ENCODE data around the gene MACROD1.

MACROD1 gene

DNA sequence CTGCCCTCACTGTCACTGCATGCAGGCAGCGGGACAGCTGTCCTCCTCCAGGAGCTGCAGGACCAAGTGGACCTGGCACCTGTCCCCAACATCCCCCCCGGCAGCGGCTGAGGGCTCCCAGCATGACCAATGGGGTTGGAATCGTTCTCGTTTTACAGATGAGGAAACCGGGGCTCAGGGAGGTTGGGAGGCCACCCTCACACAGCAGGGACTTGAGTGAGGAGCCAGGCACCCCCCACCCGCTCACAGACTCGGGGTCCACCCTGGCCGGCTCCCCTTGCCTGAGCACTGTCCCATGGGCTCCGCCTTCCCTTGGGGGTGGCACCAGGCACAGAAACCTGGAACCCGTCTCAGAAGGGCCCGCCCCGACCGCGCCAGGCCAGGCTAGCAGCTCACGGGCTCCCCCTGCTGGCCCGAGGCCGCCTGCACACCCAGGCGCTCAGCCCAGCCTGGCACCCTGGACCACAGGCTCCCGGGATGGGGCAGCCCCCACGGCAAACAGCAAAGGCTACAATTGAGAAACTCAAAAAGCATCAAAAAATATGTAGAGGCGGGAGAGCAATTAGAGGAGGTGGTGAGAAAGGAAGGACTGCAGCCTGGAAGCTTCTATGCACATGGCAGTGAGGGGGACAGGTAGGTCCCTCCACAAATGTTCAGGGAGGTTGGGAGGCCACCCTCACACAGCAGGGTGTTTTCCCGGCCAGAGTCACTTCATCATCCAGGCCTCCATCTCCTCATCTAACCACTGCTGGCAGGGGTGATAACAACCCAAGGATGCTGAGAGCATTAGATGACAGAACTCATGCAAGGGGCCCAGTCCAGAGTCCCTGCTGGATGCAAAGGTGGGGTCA lies 12.8 kb downstream of the MACROD1 start:
- DNase-seq (ENCODE audit: low read depth), result peak; percentile 56

DNA sequence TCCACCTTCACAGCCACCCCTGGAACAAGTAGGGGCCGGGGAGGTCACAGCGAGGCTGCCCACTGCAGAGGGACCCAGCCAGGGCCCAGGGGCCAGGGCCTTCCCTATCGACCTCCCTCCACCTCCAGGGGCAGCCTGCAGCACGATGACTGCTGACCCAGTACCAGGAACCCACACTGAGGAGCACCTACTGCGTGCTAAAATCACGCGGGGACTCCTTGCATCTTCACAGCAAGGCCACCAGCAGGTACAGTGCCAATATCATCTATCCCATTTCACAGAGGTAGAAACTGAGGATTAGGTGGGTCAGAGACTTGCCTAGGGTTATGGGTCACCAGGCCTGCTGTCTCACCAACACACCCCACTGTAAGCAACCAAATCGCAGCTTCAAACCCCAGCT lies 14.6 kb downstream of the MACROD1 start:
- no peak for DNase-seq (ENCODE audit: low read depth)

DNA sequence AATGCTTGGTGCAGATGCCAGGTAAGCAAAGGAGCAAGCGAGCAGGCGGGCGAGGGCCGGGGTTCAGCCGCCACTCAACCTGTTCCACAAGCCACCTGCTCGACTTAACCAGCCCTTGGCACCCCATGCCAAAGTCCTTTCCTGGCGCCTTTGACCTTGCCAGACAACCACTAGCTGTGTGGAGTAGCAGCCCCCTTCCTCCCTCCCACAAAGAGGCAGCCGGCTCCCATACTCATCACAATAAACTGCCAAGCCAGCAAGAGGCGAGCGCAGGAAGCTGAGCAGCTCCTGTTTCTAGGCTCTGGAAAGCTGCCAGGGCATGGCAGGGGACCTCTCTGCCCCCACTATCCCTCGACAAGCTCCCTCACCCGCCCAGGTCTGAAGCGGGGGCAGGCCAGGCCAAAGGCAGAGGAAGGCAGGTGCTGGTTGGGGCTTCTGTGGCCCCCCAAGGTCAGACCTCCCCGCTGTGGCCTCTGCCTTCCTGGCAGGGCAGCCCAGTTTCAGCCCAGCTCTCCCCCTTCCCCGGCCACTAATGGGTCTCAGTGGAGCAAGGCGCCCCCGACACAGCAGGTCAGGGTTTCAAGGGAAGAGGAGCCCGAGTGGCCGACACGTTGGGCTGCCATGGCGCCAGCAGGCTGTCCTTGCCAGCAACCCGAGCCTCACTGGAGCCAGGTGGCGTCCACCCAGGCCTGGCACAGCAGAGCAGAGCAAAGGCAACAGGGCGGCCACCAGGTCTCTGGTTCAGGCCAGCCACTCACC lies 15.3 kb downstream of the MACROD1 start:
- no peak for DNase-seq (ENCODE audit: low read depth)

DNA sequence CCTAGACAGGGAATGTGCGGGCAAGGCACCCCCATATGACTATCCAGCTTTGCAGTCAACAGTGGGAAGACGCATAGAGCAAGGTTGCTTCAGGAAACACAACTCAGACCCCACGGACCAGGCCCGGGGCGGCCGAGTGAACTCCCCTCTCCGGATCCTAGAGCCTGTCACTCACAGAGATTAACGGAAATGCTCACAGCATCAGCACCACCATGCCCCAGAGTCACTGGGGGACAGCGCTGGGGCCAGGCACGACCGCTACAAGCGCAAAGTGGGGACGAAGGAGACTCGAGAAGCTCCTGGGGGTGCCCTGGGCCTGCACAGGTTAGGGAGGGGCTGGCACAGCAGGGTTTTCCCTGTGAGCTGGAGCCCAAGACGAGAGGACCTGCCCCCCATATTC lies 15.9 kb downstream of the MACROD1 start:
- DNase-seq (ENCODE audit: low read depth), result no peak

DNA sequence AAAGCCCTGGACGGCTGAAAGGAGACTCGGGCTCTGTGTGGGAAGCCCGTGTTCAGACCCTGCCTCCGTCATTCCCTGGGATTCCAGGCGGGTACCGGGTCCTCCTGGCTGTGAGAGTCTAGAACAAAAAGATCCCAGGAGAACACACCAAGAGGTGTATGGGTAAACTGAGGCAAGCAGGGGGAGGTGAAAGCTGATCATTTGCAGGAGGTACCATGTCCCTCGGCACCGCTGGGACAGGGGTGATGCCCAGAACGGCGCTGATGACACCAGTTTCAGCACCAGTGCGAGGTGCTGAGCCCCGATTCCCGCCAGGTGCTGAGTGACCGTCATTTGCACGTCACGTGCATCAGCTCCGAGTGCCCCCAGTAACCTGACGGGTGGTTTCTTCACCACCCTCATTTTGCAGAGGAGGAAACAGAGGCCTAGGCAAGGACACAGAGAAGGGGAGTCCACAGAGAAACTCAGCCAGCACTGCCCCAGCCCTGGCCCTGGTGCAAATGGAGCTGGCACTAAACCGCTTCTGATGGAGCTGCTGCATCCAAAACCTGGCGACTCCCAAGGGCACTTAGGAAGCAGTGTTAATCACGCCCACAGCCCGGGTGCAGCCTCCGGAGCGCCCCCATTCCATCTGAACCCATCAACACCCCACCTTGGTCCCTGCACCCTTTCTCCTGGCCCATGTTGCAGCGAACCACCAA lies 16.8 kb downstream of the MACROD1 start:
- DNase-seq (ENCODE audit: low read depth), result no peak

DNA sequence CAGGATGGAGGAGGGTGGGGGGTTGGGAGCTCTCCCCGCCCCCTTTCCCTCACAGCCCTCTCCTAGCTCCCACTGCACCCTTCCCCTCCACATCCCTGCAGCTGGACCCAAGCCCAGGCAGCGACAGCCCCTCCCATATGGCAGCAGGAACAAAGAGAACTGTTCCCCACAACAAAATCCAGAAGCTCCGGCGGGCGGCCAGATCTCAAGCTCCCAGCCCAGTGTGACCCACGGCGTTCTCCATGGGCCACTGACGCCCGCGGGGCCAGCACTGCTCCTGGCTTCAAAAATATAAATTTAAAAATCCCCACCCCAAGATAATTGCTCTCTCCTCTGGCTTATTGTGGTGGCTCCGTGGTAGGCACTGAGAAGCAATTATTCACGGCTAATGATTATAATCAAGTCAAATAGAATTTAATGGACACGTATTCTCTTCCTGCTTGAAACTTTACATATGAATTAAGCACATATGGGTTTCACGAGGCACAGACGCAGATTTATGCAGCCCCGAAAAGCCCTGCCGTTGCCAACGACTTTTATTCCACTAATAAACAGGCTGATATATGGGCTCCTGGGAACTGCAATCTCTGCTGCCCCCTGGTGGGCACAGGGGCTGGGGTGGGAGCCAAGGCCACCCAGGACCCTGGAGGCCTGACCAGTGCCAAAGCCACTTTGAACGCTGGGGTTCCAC lies 17.5 kb downstream of the MACROD1 start:
- DNase-seq (ENCODE audit: low read depth), result peak; percentile 59

DNA sequence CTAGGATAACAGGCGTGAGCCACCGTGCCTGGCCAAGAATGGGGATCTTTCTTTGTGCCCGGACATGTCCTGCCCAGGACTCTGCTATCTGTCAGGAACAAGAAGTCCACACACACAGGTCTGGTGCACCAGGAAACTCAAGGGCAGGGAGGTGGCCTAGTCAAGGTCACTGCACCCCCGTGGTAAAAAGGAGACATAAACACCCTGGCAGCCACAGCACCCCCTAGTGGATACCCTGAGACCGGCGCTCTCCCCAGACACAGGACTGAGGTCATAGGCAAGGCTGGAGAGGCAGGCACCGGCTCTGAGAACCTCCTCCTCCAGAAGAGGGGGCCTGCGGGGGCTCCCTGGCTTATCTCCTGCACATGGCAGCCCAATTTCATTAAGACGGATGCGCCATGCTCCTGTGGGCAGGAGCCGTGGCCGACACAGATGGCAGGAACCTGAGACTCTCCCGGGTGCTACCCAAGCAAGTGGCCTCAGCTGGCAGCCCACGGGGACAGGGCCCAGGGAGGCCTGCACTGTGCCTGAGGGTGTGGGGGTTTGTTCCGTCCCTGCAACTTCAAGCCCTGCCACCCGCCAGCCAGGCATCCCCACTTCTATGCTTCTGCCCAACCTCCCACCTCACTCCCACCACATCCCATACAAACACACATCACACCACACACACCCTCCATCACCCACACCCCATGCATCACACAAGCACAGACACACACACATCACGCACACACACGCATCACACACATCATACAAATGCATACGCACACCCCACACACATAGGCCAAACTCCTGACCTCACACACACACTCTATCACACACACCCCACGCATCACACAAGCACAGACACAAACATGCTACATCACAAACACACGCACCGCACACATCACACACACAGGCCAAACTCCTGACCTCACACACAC lies 19.6 kb downstream of the MACROD1 start:
- DNase-seq (ENCODE audit: low read depth), result peak; percentile 45

DNA sequence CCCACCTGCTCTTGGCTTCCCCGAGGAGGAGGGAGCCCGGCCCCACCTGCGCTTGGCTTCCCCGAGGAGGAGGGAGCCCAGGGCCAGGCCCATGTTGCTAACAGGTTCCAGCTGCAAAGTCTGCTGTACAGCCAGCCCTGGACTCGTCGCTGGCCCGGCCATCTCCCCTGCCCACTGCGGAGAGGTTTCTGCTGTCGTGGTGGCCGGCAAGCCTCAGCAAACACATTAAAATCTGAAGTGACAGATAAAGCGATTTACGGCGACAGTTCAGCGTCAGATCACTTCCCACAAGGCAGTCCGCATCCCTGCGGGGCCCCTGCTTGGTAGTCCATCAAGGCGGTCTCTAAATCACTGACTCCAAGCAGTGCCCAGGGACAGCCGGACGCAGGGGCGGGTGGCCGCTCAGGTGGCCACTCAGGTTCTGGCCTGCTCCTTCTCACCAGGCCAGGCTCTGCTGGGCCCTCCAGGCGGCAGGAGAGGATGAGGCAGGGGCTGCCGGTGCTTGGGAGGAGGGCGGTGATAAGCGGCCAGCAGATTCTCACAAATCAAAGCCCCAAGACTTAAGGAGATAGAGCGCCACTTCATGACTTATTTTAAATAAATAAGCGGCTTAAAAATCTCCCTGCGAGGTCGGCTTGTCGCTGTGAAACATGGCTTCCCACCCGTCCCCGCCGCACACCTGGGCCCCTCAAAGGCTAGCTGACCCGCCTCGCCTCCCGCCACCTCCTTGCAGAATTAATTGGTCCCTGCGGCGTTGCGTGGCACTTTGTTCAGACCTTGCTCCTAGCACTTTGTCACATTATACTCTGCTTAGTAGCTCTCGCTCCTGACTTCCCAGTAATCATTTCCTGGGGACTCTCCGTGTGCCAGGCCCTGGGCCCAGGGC lies 21.1 kb downstream of the MACROD1 start:
- DNase-seq (ENCODE audit: low read depth), result no peak

DNA sequence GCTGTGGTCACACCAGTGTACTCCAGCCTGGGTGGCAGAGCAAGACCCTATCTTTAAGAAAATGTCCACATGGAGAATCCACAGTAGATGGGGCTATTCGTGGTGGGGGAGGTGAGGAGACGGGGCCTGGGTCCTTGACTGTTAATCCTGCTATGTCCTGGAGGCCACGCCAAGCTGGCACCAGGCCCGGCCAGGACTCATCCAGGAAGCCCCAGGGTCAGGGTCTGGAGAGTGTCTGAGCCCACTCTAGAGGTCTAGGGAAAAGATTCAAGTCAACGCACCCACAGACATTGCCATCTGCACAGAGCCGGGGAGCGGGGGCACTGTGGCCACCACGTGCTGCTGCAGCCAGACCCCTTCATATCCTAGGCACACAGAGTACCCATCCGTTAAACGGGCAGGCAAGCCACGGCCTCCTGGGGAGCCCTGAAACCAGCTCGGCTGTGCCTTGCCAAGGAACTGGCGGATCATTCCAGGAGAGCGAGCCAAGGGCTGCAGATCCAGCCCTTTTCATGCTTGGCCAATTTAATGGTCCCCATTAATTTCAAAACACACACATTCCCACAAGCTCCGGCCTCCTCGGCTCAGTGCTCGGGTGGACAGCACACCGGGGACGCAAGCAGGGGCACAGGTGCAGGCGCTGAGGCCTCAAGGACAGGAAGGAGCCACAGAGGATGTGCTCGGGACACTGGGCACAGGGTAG lies 24.7 kb downstream of the MACROD1 start:
- no peak for DNase-seq (ENCODE audit: low read depth)

DNA sequence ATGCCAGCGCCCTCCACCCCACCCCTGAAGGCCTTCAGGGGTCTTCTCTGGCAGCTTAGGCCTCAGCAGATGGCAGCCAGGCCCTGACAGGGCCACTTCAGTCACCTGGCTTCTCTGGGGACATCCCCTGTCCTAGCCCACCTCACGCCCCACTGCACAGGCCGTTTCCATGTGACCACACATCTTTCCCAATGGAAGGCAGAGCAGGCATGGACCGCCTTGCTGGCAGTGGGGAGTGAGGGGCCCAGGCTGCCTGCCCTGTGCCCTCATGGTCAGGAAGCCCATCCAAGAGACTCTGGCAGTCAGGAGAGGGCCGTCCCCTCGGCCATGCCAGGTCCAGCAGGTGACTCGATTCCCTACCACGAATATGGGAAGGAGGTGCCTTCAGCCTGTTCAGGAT lies 25.8 kb downstream of the MACROD1 start:
- DNase-seq (ENCODE audit: low read depth), result no peak

DNA sequence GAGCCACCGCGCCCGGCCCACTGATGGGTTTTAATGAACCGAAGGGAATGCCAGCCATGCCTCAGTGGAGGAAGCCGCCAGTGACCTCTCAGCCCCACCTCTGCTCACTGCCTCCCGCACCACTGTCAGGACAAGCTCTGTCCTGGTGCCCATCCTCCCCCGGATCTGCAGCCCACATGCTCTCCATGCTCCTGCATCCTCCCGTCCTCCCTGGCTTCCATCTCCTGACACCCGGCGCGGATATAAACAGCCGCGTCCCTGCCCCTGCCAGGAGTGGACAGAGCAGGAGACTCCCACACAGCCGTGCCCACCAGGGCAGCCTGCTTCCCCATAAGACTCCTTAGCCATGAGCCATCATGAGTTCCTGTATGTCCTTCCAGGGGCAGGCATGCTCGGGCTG lies 26.9 kb downstream of the MACROD1 start:
- DNase-seq (ENCODE audit: low read depth), result no peak

DNA sequence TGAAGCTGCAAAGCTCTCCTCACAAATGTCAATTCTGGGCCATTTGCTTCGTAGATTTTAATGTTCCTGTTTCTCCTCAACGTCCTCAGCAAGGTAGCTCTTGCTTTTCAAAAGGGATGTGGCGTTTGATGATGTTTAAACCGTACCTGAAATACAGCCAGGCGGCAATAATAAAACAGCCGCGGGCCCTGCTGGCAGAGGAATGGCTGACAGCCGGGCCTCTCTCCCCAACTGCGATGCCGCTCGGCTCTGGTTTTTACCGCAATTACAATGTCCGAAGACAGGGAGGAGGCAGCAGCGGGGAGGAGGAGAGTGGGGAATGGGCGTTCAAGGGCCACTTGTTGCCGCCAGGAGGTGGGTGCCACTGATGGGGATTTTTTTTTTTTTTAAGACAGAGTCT lies 27.5 kb downstream of the MACROD1 start:
- DNase-seq (ENCODE audit: low read depth), result no peak

DNA sequence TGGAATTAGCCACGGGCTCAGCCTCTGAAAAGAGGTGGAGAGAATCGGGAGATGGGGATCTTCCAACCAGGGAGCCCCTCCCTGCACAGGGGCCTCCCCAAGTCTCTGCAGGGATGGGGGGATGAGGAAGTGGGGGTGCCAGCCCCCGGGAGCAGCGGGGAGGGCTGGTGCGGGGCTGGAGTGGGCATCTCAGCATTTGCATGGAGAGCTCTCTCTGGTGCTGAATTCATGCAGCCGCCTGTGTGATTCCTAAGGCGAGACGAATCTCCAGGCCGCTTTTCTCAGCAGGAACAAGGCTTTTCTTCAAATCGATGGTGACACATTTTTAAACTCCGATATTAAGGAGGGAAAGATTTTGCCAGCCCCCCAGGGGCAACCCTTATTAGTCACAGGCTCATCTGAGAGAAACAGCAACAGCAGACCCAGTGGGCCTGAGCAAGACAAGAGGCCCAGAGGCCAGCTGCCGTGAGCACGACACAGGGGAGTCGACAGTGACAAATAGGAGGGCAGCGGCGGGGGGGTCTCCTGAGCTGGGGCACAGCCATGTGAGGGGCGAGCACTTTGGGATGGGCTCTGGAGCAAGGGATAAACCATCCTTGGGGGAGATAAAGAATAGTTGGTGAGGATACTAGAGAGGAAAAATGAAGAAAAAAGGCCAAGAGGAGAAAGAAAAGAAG lies 29.0 kb downstream of the MACROD1 start:
- no peak for DNase-seq (ENCODE audit: low read depth)

DNA sequence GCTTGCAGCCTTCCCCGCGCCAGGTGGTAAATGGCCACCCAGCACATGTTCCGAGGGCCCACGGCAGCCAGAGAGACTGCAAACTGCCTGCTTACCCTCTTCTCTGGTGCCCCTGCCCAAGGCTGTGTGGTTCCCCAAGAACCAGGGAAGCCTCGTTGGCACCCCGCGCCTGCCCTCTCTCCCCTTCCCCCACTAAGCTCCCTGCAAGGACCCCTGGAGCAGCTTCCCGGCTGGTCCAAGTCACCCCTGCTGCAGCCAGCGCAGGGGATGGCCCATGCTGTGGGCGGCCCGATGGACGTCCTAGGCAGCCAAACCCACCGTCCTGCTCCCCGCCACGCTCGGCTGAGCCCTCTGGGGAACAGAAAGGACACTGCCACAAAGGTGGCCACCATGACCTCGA lies 30.2 kb downstream of the MACROD1 start:
- DNase-seq (ENCODE audit: low read depth), result no peak

DNA sequence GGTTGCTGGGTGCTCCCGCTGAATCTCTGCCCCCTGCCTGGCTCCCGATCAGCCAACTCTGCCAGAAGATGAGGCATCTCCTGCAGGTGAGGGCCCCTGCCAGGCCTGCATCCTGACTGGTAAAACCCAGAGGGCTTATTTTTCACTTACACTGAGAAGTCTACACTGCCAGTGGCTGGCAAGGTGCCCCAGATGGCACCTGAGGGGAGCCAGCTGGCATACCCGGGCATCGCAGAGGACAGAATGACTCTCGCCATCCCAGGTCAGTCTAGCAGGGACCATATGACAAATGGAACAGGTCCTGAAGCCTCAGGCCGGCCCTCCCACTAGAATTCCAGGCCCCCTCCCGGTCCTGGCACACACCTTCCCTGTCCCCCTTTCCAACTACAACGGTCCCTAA lies 30.9 kb downstream of the MACROD1 start:
- no peak for DNase-seq (ENCODE audit: low read depth)

DNA sequence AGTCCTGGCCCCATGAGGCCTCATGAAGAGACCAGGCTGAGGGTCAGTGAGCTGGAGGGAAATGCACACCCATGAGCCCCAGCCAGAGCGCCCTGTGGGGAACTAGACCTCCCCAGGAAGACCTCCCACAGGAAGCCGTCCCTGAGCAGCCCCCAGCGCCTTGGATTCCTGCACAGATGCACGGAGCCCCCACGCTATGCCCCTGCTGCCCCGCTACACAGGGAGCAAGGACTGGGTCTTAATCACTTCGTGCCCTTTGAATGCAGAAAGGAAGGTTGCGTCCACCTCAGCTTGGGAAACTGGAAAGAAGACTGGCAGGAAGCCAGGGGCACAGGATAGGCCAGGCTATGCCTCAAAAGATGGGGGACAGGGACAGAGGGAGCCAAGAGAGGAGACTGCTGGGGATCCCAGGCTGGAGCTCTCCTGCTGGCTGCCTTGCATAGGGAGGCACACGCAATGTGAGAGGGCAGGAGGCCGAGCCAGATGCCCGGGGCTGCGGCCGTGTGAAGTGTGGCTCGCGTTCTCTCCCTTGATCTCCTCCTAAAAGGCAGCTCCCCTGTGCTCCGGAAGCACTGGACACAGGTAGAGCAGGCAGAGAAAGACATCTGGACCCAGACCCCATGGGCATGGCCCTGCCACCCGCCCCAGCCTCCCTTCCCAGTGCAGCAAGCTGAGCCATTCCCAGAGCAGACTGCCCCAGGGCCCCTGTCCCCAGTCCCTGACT lies 32.8 kb downstream of the MACROD1 start:
- no peak for DNase-seq (ENCODE audit: low read depth)

DNA sequence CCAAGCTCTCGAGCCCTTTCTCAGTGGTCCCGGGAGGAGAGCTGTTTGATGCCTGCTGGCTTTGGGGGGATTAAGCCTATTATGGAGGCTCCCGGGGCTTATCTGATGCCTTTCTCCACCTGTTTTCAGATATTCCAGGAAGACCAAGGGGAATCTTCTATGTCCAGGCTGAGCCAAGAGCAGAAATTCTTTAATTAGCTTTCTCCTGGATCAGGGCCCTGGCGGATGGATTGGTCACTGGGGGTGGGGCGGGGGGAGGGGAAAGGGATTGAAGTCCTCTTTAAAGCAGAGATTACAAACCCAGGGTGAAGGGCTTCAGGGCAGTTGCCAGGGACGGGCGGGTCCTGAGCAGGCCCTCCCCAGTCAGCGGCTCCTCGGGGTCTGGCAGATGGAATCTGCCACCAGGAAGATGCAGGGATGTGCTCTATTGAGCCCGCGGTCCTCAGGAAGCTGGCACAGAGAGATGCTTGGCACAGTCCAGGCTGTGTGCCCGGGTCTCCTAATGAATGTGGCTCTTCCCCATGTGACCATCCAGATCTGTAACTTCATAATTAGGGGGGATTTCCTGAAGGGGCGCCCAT lies 33.6 kb downstream of the MACROD1 start:
- no peak for DNase-seq (ENCODE audit: low read depth)

DNA sequence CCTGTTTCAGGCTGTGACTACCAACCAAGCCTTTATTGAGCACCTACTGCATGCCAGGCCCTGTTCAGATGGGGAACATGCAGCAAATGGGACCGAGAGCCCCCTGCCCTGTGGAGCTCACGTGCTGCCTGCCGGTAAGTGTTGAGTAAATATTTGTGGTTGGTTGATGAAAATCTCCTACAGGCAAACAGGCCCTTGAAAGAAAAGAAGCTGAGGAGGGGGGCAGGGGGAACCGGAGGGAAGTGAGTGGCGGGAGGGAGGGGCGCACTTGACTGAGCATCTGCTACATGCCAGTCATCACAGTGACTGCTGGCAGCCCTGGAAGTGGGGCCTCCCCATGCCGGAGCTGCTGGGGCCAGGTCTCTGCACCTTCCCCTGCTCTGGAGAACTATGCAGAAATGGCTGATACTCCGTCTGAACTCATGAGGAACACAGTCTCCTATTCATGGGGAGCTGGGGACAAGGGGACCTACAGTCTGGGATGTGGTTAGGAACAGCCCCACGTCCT lies 34.2 kb downstream of the MACROD1 start:
- no peak for DNase-seq (ENCODE audit: low read depth)
